ENCODE measurements around the gene MAJIN.

Gene MAJIN

GRCh38 chr11:64910451-64911093 lies 61.3 kb downstream of the MAJIN start:
- TF ChIP-seq RAD21 (IDR thresholded peaks at IDR 0.05; ENCODE audit: low read depth) (no peak), FOXM1 (IDR thresholded peaks at IDR 0.05; ENCODE audit: borderline replicate concordance, low read depth) (no peak), NFIC (IDR thresholded peaks at IDR 0.05) (no peak), TCF12 (IDR thresholded peaks at IDR 0.05; ENCODE audit: low read depth) (no peak), EGR1 (IDR thresholded peaks at IDR 0.05) (no peak), ZBTB7A (IDR thresholded peaks at IDR 0.05; ENCODE audit: low read depth) (no peak), EP300 (IDR thresholded peaks at IDR 0.05; ENCODE audit: borderline replicate concordance) (no peak), CEBPB (IDR thresholded peaks at IDR 0.05) (no peak), CREB1 (IDR thresholded peaks at IDR 0.05; ENCODE audit: low read depth) (no peak), YY1 (IDR thresholded peaks at IDR 0.05; ENCODE audit: low read depth) (no peak), TAF1 (IDR thresholded peaks at IDR 0.05; ENCODE audit: low read depth) (no peak), TEAD4 (IDR thresholded peaks at IDR 0.05) (no peak)

DNA sequence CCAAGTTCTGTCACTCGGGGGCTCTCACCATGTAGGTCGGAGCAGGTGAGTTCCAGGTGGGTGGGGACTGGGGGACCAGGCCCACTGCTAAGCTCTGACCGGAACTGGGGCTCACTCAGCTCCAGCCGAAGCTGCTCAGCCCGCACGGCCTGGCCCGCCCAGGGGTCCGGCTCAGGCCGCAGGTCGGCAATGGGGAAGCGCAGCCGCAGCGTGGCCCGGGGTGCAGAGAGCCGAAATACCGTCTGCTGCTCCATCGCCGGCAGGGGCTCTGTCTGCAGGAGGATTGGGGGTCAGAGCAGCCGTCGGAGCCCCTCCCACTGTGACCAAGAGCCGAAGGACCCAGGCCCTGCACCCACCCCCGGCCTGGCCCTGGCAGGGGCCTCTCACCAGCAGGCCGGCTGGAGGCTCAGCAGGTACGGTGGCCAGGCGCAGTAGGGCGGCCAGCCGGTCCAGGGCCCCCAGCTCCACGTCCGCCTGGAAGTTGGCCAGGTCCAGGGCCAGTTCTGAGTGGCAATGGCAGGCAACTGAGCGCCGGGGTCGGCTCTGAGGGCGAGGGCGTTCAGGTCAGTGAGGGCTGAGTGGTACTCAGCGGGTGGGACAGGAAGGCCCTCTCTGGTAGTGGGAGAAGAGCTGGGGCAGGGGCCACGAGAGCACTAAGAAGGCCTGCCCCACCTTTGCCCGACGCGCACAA lies 62.1 kb downstream of the MAJIN start:
- no peak for TF ChIP-seq EP300 (IDR thresholded peaks at IDR 0.05; ENCODE audit: borderline replicate concordance)
- TF ChIP-seq EGR1 (IDR thresholded peaks at IDR 0.05), result no peak
- no peak for TF ChIP-seq FOXM1 (IDR thresholded peaks at IDR 0.05; ENCODE audit: borderline replicate concordance, low read depth)
- no peak for TF ChIP-seq TCF12 (IDR thresholded peaks at IDR 0.05; ENCODE audit: low read depth)
- TF ChIP-seq NFIC (IDR thresholded peaks at IDR 0.05), result no peak
- no peak for TF ChIP-seq TEAD4 (IDR thresholded peaks at IDR 0.05)
- no peak for TF ChIP-seq TAF1 (IDR thresholded peaks at IDR 0.05; ENCODE audit: low read depth)
- TF ChIP-seq RAD21 (IDR thresholded peaks at IDR 0.05; ENCODE audit: low read depth), result no peak
- TF ChIP-seq ZBTB7A (IDR thresholded peaks at IDR 0.05; ENCODE audit: low read depth), result no peak
- no peak for TF ChIP-seq CEBPB (IDR thresholded peaks at IDR 0.05)
- TF ChIP-seq REST (IDR thresholded peaks at IDR 0.05; ENCODE audit: low read depth), result no peak
- TF ChIP-seq YY1 (IDR thresholded peaks at IDR 0.05; ENCODE audit: low read depth), result no peak
- no peak for TF ChIP-seq MAX (IDR thresholded peaks at IDR 0.05)
- TF ChIP-seq USF1 (IDR thresholded peaks at IDR 0.05), result no peak
- TF ChIP-seq CREB1 (IDR thresholded peaks at IDR 0.05; ENCODE audit: low read depth), result no peak

DNA sequence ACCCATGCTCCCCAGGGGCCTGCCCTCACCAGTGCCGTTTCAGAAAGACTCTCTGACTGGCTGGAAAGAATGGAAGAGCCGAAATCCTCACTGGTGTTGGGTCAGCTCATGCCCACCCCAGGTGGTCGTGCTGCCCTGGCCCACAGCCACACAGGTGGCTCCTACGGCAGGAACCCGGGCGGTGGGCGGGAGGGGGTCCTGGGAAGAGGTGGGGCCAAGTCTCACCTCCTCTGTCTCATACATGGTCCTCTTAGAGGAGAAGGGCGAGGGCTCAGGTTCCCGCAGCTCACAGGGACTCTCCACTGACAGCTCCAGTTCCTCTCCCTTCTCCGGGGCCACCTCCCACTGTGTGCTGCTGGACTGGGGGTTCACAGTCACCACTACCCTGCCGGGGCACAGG lies 63.1 kb downstream of the MAJIN start:
- TF ChIP-seq FOXM1 (IDR thresholded peaks at IDR 0.05; ENCODE audit: borderline replicate concordance, low read depth) (no peak), NFIC (IDR thresholded peaks at IDR 0.05) (no peak), CEBPB (IDR thresholded peaks at IDR 0.05) (no peak), YY1 (IDR thresholded peaks at IDR 0.05; ENCODE audit: low read depth) (no peak), REST (IDR thresholded peaks at IDR 0.05; ENCODE audit: low read depth) (no peak), EP300 (IDR thresholded peaks at IDR 0.05; ENCODE audit: borderline replicate concordance) (no peak), TEAD4 (IDR thresholded peaks at IDR 0.05) (no peak), MAX (IDR thresholded peaks at IDR 0.05) (no peak)

DNA sequence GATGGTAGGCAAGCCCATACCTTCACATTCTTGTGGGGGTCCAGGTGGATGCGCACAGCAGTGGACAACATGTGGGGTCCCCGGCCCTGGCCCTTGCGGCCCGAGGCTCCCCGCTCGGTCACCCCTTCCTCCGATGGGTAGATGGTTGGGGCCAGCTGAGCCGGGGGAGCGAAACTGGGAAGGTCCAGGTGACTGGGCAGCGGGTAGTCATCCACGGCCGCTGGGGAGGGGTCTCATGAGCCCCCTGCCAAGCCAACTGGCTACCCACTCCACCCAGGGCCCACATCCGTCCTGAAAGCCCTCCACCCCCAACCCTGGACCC lies 65.6 kb downstream of the MAJIN start:
- no peak for TF ChIP-seq NFIC (IDR thresholded peaks at IDR 0.05)
- no peak for TF ChIP-seq TAF1 (IDR thresholded peaks at IDR 0.05; ENCODE audit: low read depth)
- TF ChIP-seq YY1 (IDR thresholded peaks at IDR 0.05; ENCODE audit: low read depth), result no peak
- TF ChIP-seq FOXM1 (IDR thresholded peaks at IDR 0.05; ENCODE audit: borderline replicate concordance, low read depth), result no peak
- TF ChIP-seq ZBTB7A (IDR thresholded peaks at IDR 0.05; ENCODE audit: low read depth), result no peak
- no peak for TF ChIP-seq USF1 (IDR thresholded peaks at IDR 0.05)
- TF ChIP-seq EP300 (IDR thresholded peaks at IDR 0.05; ENCODE audit: borderline replicate concordance), result no peak
- TF ChIP-seq REST (IDR thresholded peaks at IDR 0.05; ENCODE audit: low read depth), result no peak
- no peak for TF ChIP-seq TEAD4 (IDR thresholded peaks at IDR 0.05)
- TF ChIP-seq CREB1 (IDR thresholded peaks at IDR 0.05; ENCODE audit: low read depth), result no peak
- no peak for TF ChIP-seq MAX (IDR thresholded peaks at IDR 0.05)
- TF ChIP-seq TCF12 (IDR thresholded peaks at IDR 0.05; ENCODE audit: low read depth), result no peak
- TF ChIP-seq EGR1 (IDR thresholded peaks at IDR 0.05), result no peak
- TF ChIP-seq RAD21 (IDR thresholded peaks at IDR 0.05; ENCODE audit: low read depth), result no peak
- no peak for TF ChIP-seq CEBPB (IDR thresholded peaks at IDR 0.05)

Data from Ishikawa (cell line).